HG03095 (cell line): Measurements from ENCODE around the gene PIGM.

Experiments
- ATAC-seq: cut with Tn5 transposase; IDR thresholded peaks from one replicate; pipeline ENCODE4 v1.9.1; 2021; ENCODE audit warnings: moderate library complexity; ENCODE audit not compliant: unreplicated experiment

PIGM gene

DNA sequence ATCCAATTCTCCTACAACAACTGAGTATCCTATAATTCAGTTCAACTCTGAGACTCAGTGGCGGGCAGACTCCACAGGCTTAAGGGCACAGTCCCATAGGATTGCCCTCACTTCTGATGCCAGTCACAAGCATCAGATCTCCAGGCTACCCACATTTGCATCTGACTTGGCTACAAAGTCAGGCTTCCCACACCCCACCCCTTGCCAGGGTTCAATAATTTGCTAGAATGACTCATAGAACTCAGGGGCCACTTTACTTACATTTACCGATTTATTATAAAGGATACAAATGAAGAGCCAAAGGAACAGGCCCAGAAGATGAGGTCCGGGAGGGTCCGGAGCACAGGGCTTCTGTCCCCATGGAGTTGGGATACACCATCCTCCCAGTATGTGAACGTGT, 41.8 kb downstream of the PIGM start:
- ATAC-seq: no peak

DNA sequence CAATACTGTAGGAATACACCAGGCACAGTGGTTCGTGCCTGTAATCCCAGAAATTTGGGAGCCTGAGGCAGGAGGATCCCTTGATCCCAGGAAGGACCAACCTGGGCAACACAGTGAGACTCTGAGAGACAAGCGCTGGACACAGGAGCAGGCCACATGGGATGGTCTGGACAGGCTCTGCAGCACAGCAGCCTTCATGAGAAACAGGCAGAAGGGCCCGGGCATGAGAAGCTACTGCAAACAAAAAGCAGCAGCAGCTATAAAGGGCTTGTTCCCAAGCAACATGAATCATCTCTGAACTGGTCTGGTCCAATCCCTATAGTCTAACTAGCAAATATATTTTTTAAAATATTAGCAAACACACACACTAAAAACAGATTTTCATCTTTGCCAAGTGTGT, 42.2 kb downstream of the PIGM start:
- ATAC-seq: no peak

DNA sequence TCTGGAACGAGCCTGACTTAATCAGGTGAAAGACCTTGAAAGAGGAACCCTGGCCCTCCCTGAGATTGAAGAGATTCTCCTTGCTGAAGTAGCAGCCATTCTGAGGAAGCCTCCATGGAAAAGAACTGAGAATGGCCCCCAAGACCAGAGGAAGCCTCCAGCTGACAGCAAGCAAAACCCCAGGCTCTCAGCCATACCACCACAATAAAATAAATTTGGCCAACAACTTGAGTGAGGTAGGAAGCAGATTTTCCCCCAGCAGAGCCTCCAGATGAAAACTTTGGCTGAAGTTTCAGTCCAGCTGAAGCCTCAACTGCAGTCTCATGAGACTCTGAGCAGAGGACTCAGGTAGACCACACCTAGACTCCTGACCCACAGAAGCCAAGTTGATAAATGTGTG, 43.8 kb downstream of the PIGM start:
- no peak for ATAC-seq

DNA sequence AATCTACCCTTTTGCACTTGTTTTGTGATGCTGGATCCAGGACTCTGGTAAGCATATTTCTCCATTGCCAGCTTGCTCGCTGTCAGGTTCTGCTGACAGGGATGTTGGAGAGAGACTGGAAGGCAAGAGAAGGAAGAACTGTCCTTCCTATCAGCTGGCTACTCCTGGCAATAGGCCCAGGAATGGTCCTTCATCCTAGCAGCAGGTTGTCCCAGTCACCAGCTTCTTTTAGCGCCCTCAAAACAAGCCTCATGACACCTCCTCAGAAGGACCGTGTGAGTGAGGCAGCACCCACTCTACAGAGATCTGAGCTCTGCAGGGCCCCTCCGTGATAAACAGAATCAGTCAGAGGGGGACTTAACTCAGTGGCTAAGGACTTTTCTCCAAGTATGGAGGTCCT, 44.6 kb downstream of the PIGM start:
- no peak for ATAC-seq

DNA sequence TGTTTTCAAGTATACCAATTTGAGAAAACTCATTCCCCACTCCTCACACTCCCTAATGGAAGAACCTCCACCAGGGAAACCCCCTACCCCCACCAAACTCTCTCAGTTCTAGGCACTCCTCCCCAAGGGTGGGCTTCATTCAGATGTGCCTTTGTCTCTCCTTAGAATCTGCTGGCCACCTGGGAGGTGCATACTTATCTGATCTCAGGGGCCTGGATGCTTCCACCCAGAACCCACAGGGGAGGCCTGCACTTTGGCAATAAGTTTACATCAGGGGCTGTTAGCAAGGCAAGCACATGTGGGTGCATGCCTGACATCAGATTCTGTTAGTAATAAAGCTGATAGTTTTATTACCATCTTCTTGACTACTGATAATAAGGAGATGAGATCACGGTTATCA, 45.3 kb downstream of the PIGM start:
- ATAC-seq: no peak

DNA sequence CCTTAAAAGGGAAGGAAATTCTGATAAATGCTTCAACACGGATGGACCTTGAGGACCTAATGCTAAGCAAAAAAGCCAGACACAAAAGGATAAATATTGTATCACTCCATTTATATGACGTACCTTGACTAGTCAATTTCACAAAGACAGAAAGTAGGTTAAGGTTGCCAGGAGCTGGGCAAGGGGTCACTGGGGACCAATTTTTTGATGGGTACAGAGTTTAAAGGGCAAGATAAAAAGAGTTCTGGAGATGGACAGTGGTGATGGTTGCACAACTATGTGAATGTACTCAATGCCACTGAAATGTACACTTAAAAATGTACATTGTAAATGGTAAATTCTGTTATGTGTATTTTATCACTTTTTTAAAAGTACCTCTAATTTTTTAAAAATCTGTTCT, 45.7 kb downstream of the PIGM start:
- ATAC-seq: no peak

DNA sequence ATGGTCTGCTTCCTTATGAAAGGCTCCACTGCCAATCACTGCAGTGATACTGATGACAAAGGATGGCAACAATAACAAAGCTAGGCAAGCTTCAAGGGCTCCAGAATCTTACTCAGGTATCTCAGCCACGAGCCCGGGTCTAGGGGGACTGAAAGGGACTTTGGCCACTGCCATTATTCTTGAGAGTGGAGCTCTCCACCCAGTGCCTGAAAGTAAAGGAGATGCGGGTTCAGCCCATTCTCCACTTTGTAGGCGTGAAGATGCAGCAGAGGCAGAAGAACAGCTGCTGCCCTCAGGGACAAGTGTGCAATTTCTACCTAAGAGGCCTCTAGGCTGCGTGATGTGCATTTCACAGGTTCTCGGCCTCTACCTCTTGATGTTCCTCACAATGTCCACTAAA, 46.3 kb downstream of the PIGM start:
- no peak for ATAC-seq

DNA sequence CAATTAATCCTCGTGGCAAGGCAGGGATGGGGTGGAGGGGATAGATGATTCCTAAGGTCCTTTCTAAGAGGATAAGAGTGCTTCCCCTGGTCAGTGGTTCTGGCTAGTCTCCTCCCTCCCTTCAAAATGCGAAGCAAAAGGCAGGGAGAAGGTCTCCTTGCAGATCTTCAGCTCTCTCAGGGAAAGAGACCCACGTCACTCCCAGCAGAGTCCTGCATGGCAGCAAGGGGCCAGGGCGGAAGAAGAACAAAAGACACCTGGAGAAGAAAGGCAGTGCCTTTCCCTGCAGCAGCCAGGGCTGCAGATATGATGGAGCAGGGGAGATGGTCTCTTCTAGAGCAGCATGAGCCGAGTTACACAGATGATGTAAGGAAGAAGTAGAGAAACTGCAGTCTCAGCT, 48.1 kb downstream of the PIGM start:
- no peak for ATAC-seq

DNA sequence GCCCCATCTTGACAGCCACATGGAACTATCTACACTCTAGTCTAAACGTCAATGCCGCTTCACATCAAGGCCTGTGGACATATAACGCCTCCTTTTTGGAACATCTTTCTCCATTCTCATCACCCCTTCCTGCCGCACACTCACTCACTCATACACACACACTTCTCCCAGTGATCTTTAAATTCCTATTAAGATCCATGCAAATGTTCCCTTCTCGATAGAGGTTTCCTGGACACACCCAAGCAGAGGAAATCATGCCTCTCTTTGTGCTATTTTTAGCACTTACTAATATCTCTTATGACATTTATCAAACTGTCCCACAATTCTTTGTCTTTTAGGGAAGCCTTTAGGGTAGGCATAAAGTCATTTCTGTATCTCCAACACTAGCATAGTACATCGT, 49.5 kb downstream of the PIGM start:
- ATAC-seq: no peak

DNA sequence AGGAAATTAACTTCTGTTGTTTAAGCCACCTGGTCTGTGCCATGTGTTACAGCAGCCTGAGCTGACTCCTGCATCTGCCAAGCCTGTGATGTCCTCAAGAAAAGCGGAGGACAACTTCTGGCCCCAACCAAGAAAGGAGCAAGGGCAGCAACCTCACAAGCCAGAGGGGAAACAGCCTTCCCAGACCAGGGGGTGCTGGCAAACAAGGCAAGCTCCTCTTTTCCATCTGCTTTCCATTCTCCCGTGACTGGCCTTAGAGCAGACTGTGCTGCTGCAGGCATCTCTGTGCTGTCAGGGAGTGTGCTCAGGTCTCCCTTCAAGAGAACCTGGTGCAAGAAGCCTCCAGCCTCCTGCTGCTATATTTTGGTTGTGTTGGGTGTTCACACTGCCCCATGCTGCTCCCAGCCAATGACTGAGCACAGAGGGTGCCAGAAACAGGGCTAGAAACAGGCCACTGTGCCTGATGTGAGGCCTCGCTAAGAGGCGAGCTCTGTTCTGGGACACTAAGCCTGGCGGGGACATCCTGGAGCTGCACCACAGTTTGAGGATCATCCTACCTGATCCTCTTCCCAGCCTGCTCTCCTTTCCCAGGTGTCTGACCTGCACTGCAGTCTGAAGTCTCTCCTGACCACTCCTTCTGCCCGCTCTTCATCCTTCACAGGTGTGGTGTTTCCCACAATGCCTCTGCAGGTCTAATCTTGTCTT, 50.3 kb downstream of the PIGM start:
- ATAC-seq: no peak

DNA sequence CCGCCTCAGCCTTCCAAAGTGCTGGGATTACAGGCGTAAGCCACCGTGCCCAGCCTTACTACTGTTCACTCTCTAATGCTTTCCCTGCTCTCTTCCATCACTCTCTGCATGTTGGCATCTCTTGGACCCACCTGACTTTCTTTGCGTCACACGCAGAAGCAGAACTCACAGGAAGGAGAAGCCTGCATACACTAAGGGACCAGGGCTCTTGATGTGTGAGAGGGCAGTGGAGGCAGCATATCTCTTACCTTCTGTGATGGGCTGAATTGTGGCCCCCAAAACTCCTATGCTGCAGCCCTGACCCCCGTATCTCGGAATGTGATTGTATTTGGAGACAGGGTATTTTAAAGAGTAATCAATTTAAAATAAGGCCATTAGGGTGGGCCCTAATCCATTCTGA, 51.0 kb downstream of the PIGM start:
- no peak for ATAC-seq

DNA sequence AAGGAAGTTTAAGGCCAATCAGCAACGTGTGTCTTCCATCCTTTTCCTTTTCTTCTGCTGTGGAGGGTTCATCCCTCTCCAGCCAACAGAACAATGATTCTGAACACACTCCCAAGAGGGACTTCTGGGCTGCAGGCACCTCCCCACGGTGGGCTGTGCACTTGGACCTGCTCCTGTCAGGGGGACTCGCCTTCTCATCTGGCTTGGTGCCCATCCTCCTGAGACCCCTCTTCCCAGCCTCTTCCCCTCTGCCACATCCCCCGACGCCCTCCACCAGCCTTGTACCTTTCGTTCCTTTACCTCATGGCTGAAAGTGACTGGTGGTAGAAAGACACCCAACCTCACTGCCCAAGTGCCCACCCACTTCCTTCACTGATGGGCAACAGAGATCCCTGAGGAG, 51.7 kb downstream of the PIGM start:
- ATAC-seq: no peak

DNA sequence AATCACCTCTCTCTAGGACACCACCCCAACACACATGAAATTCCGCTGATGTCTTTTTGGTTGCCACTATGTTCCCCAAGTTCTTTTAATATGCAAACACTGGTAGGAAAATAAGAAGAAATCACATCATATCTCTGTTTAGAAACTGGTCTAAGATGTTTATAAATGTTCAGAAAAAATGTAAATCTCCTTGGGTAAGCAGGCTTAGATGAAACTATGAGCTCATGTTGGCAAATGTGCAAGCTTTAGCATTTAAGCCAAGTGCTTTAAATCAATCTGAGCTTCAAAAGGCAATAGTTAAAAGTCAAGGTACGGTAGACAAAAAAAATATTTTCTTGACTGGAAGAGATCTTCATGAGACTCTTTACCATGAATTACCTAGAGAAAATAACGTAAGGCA, 52.5 kb downstream of the PIGM start:
- no peak for ATAC-seq

DNA sequence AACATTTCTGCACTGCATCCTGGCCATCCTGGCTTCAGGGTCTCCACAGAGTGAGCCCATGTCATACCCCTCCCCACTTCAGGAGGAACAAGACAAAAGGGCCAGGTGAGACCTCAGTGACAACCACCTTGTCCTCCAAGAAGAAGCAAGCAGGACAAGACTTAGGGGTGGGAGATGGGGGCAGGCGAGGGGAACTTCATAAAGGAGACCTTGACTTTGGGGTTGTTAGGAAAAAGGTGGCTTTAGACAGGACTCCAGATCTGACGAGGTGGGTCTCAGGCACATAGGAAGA, 53.7 kb downstream of the PIGM start:
- ATAC-seq: no peak

DNA sequence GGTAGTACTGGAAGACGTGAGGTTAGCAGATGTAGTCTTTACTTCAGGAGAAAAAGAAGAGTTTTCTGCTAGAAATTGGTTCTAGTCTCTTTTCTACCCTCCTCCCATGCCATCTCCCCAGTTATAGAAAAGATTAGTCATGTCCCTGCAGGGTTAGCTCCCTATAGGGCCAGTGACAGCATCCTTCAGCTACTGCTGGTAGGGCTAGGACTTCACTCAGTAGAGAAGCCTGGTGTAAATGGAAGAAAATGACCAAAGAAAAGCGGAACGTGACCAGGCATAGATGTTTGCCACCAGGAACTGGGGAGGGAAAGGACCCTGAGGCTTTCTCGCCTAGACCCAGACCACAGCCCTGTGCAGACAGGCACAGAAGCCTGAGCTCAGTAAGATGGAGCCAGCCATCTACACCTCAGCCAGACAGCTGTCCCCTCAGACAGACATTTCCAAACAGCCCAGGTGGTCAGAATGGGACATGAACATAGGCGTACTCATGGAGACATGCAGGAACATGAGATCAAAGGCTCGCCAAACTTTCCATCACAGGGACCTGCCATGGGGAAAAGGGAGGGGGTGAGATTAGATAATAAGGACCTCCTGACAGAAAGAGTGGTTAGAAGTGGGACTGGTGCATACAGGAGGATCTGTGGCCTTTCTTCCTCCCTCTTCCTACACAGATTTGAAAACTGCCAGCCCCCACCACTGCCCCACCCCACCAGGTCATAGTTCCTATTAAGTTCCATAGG, 54.3 kb downstream of the PIGM start:
- no peak for ATAC-seq
